ENCODE measurements around the gene TTLL4.
"Not testable (repeated sequence)": the region's sequence is repeated elsewhere in the genome, so short reads cannot be mapped to it uniquely, and the experiment has no call there.

The TTLL4 gene

GRCh38 chr2:218746470-218746795 lies 35.8 kb downstream of the TTLL4 start:
- DNase-seq, result no peak

GRCh38 chr2:218746960-218747359 lies 36.3 kb downstream of the TTLL4 start:
- no peak for DNase-seq

- no peak for DNase-seq
Measured at GRCh38 chr2:218748741-218749441, 38.3 kb downstream of the TTLL4 start.

GRCh38 chr2:218754201-218754600 lies 43.6 kb downstream of the TTLL4 start:
- no peak for DNase-seq

GRCh38 chr2:218754781-218755180 lies 44.1 kb downstream of the TTLL4 start:
- no peak for DNase-seq

- no peak for DNase-seq
Measured at GRCh38 chr2:218755198-218755566, 44.5 kb downstream of the TTLL4 start.

GRCh38 chr2:218755567-218756404 lies 45.2 kb downstream of the TTLL4 start:
- no peak for DNase-seq

GRCh38 chr2:218756599-218757377 lies 46.2 kb downstream of the TTLL4 start:
- DNase-seq, result no peak

GRCh38 chr2:218761795-218762194 lies 51.2 kb downstream of the TTLL4 start:
- DNase-seq, result no peak

GRCh38 chr2:218772759-218773158 lies 62.1 kb downstream of the TTLL4 start:
- DNase-seq, result not testable (repeated sequence)

GRCh38 chr2:218773881-218774280 lies 63.2 kb downstream of the TTLL4 start:
- DNase-seq, result no peak

GRCh38 chr2:218776488-218776887 lies 65.9 kb downstream of the TTLL4 start:
- DNase-seq, result no peak

- no peak for DNase-seq
Measured at GRCh38 chr2:218777276-218777990, 66.8 kb downstream of the TTLL4 start.

GRCh38 chr2:218780046-218780445 lies 69.4 kb downstream of the TTLL4 start:
- no peak for DNase-seq

- DNase-seq, result no peak
Measured at GRCh38 chr2:218780851-218781690, 70.4 kb downstream of the TTLL4 start.

- no peak for DNase-seq
Measured at GRCh38 chr2:218781691-218782527, 71.3 kb downstream of the TTLL4 start, which contains the start of gene CYP27A1. CYP27A1 (plus strand) TSS chr2:218782147; CDS start chr2:218782183, 36 bp downstream.

GRCh38 chr2:218782528-218782844 lies 71.9 kb downstream of the TTLL4 start:
- no peak for DNase-seq

- no peak for DNase-seq
Measured at GRCh38 chr2:218783688-218784087, 73.1 kb downstream of the TTLL4 start.

- no peak for DNase-seq
Measured at GRCh38 chr2:218785103-218785502, 74.5 kb downstream of the TTLL4 start.

- DNase-seq, result no peak
Measured at GRCh38 chr2:218786133-218786532, 75.5 kb downstream of the TTLL4 start.

Data from stimulated activated CD4-positive, alpha-beta T cell treated with anti-CD3 and anti-CD28 coated beads, Interleukin-2, amount 100 ng/mL, for 48 hours (primary cell).